Transverse colon (tissue), 4 donors: ENCODE data around the gene PPP2R2C. TPM values are rescaled to one million over a fixed set of nuclear protein-coding genes. Genes with fewer than 3 reads are reported as not detected.
A peak's percentile ranks its signal among the peaks of the same experiment; 100 is the strongest.

Experiments used
- DNase-seq: peaks from one replicate; pipeline ENCODE4 v3.0.0-alpha.2; 2019
- H3K27ac ChIP-seq, 4 donors: fragments of 200-600 bp; sonication (generic); 2 replicates each; pipeline ENCODE4 v1.5.1; 2016 to 2018; ENCODE audit warnings: inconsistent platforms in 4 of 4
- H3K27me3 ChIP-seq: fragments of 200-600 bp; sonication (generic); 2 replicates; pipeline ENCODE4 v1.5.1; 2017; ENCODE audit warnings: inconsistent platforms
- H3K36me3 ChIP-seq, 4 donors: fragments of 200-600 bp; sonication (generic); 2 replicates each; pipeline ENCODE4 v1.5.1; 2017 to 2019; ENCODE audit warnings: inconsistent platforms in 4 of 4
- H3K4me1 ChIP-seq, 4 donors: fragments of 200-600 bp; sonication (generic); 2 replicates each; pipeline ENCODE4 v1.5.1; 2017 to 2020; ENCODE audit warnings: inconsistent platforms in 4 of 4
- H3K4me3 ChIP-seq, 4 donors: fragments of 200-600 bp; sonication (generic); 1 replicate in 1 of 4; 2 replicates in 3 of 4; pipeline versions ENCODE4 v1.5.1 to v1.6.1; 2017 to 2019; ENCODE audit warnings: inconsistent platforms in 4 of 4
- H3K9me3 ChIP-seq, 2 donors: fragments of 200-600 bp; sonication (generic); 2 replicates each; pipeline ENCODE4 v1.5.1; 2017 to 2019; ENCODE audit warnings: inconsistent platforms in 2 of 2
- EP300 ChIP-seq: sonication (generic); formaldehyde crosslinking; IDR thresholded peaks from one replicate; pipeline ENCODE4 v1.6.1; 2017; ENCODE audit warnings: antibody characterized with exemption, low read depth
- POLR2A ChIP-seq: fragments of 450-650 bp; IDR thresholded peaks from one replicate; pipeline ENCODE4 v1.6.1; 2016; ENCODE audit warnings: antibody characterized with exemption, mild to moderate bottlenecking, moderate library complexity
- POLR2AphosphoS5 ChIP-seq, 3 donors: sonication (generic); formaldehyde crosslinking; IDR thresholded peaks; one replicate each; pipeline ENCODE4 v1.6.1; 2016; ENCODE audit warnings: antibody characterized with exemption in 3 of 3
- WGBS, 2 donors: methylation state at CpG; one replicate each; pipeline ENCODE4 v1.1.5; 2018; ENCODE audit warnings: low coverage in 1 of 2; 5-methylcytosine and 5-hydroxymethylcytosine counted together
- in situ Hi-C, 4 donors: fragments of 200-750 bp; cut with MboI; loops; one replicate each; pipeline versions ENCODE4 v1.15.0 to v1.15.1; 2017; ENCODE audit warnings: low sequenced_read_pairs in 3 of 4, low pct_ligation_motif_present in 1 of 4, low pct_unique_long_range_greater_than_20kb in 1 of 4
- intact Hi-C: fragments of 100-400 bp; cut with DNase I; formaldehyde crosslinking; loops from one replicate; pipeline ENCODE4 v1.15.1; 2023; ENCODE audit warnings: low total_unique reads
- total RNA-seq, 4 donors: library from RNA; depleted of rRNA; stranded (reverse); fragments of >200 nt; gene quantifications; one replicate each; pipeline ENCODE4 v1.1.0, GENCODE V29; 2016
- TF ChIP-seq, protein P1 (sequence below), 5 experiments: fragments of 200-600 bp in 3 of 5; fragments of 450-650 bp in 2 of 5; sonication (generic) in 3 of 5; IDR thresholded peaks; 1 replicate in 2 of 5; 2 replicates in 3 of 5; pipeline ENCODE4 v1.5.1; 2016 to 2017; ENCODE audit warnings: antibody characterized with exemption in 5 of 5, inconsistent platforms in 3 of 5, mild to moderate bottlenecking in 2 of 5, moderate library complexity in 1 of 5

The PPP2R2C gene
- total RNA-seq, 4 donors from 2014 or later = 0.27 to 8.8 (median 1.7) TPM

DNA sequence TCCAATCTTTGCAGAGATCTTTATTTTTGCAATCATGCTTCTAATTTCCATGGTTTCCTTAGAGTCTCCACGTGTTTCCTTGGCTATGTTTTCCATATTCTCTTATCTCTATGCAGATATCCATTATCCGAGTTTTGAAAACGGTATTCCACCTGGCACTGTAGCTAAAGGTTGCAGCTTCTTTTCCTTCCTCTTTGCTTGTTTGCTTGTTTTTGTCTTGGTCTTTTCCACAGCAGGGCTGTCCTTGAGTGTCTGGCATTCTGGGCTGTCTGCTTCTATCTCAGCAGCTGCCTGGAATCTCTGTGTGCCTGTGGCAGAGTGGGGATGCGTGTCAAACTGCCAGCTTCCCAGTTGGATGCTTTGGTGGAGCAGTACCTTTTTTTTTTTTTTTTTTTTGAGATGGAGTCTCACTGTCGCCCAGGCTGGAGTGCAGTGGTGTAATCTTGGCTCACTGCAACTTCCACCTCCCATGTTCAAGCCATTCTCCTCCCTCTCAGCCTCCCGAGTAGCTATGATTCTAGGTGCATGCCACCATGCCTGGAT lies 155.9 kb downstream of the PPP2R2C start:
- Histone ChIP-seq H3K4me3 (no peak overlapping the region), H3K9me3 (no peaks in the 10 kb centered on the region), H3K27ac (no peak overlapping the region), H3K36me3 (no peaks in the 10 kb centered on the region), H3K4me1 (no peaks in the 10 kb centered on the region), H3K27me3 (no peaks in the 10 kb centered on the region)
- intact Hi-C loops (no loop called here), in situ Hi-C loops (no loop called here)
- no peak for DNase-seq
- WGBS, 2 donors = 67% methylated on average over 6 of the region's 6 CpGs
- no peak for TF ChIP-seq POLR2A
- no peak for TF ChIP-seq POLR2AphosphoS5 (IDR thresholded peaks at IDR 0.05)
- TF ChIP-seq EP300 = no peak
- TF ChIP-seq, protein P1, sequence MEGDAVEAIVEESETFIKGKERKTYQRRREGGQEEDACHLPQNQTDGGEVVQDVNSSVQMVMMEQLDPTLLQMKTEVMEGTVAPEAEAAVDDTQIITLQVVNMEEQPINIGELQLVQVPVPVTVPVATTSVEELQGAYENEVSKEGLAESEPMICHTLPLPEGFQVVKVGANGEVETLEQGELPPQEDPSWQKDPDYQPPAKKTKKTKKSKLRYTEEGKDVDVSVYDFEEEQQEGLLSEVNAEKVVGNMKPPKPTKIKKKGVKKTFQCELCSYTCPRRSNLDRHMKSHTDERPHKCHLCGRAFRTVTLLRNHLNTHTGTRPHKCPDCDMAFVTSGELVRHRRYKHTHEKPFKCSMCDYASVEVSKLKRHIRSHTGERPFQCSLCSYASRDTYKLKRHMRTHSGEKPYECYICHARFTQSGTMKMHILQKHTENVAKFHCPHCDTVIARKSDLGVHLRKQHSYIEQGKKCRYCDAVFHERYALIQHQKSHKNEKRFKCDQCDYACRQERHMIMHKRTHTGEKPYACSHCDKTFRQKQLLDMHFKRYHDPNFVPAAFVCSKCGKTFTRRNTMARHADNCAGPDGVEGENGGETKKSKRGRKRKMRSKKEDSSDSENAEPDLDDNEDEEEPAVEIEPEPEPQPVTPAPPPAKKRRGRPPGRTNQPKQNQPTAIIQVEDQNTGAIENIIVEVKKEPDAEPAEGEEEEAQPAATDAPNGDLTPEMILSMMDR (IDR thresholded peaks at IDR 0.05) = no peak

DNA sequence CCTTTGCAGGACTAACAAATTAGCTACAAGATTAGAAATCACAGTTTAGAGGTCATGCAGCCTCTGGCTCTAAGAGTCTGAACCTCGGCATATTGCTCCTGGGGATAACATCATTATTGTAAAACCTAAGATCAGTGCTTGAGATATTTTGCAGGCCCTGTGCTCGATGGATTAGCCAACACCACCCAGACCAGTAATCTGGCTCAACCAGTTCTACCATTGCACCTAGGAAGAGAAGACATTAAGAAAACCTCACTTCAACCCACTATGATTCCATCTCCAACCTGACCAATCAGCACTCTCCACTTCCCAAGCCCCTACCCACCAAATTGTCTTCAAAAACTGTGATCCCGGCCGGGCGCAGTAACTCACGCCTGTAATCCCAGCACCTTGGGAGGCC lies 159.2 kb downstream of the PPP2R2C start:
- H3K27me3 ChIP-seq = peaks cover 18% of the 10 kb centered on the region
- DNase-seq = no peak
- WGBS, 2 donors = 80% methylated on average over 6 of the region's 6 CpGs; no CpG with 5 or more reads in 1 of the 2 donors
- in situ Hi-C loops (no loop called here), intact Hi-C loops (no loop called here)
- H3K9me3 ChIP-seq = no peaks in the 10 kb centered on the region
- H3K27ac ChIP-seq = no peak overlapping the region
- H3K4me3 ChIP-seq = no peak overlapping the region
- TF ChIP-seq EP300 (no peak), POLR2AphosphoS5 (IDR thresholded peaks at IDR 0.05) (no peak), POLR2A (no peak)
- TF ChIP-seq, protein P1 (IDR thresholded peaks at IDR 0.05) = no peak
- H3K36me3 ChIP-seq = no peaks in the 10 kb centered on the region
- H3K4me1 ChIP-seq = no peaks in the 10 kb centered on the region

DNA sequence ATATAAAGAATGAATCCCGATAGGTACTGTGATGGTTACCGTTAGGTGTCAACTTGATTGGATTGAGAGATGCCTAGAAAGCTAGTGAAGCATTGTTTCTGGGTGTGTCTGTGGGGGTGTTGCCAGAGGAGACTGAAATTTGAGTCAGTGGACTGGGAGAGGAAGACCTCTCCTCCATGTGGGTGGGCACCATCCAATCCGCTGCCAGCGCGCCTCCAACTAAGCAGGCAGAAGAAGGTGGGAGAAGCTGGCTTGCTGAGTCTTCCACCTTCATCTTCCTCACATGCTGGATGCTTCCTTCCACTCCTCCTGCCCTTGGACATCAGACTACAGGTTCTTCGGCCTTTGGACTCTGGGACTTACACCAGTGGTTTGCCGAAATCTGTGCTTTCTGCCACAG lies 162.6 kb downstream of the PPP2R2C start:
- Histone ChIP-seq H3K9me3 (no peaks in the 10 kb centered on the region), H3K36me3 (no peaks in the 10 kb centered on the region), H3K27me3 (peaks cover 21% of the 10 kb centered on the region), H3K27ac (no peak overlapping the region), H3K4me1 (no peaks in the 10 kb centered on the region), H3K4me3 (peak overlapping the region in 1 of 4 donors; percentile 45)
- in situ Hi-C loops = no loop called here
- intact Hi-C loops = loop anchor here (5.0 kb wide), 1 partner anchor 1778 kb away; no protein-coding TSS in a partner anchor
- TF ChIP-seq POLR2A (no peak), EP300 (no peak)
- DNase-seq = no peak
- 82 to 100% methylated on average over 2 to 7 of the region's 7 CpGs for WGBS, 2 donors

DNA sequence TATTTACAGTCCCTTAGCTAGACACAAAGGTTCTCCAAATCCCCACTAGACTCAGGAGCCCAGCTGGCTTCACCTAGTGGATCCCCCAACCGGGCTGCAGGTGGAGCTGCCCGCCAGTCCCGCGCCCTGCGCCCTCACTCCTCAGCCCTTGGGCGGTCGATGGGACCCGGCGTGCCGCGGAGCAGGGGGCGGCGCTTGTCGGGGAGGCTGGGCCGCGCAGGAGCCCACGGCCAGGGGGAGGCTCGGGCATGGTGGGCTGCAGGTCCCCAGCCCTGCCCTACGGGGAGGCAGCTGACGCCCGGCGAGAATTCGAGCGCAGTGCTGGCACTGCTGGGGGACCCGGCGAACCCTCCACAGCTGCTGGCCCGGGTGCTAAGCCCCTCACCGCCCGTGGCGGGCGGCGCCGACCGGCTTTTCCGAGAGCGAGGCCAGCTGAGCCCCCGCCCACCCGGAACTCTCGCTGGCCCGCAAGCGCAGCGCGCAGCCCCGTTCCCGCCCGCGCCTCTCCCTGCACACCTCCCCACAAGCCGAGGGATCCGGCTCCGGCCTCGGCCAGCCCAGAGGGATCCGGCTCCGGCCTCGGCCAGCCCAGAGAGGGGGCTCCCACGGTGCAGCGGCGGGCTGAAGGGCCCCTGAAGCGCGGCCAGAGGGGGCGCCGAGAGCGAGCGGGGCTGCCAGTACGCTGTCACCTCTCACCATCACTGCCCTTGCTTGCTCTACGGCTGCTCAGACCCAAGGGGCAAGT lies 163.3 kb downstream of the PPP2R2C start:
- Histone ChIP-seq H3K9me3 (no peaks in the 10 kb centered on the region), H3K27ac (peak overlapping the region in 1 of 4 donors; percentile 25), H3K36me3 (no peaks in the 10 kb centered on the region), H3K27me3 (peaks cover 21% of the 10 kb centered on the region), H3K4me3 (peak overlapping the region; percentile 2 to 45 (median 28)), H3K4me1 (no peaks in the 10 kb centered on the region)
- no peak for DNase-seq
- WGBS, 2 donors = 31% methylated on average over 45 of the region's 65 CpGs; no CpG with 5 or more reads in 1 of the 2 donors
- intact Hi-C loops (loop anchor here (5.0 kb wide), 1 partner anchor 1778 kb away; no protein-coding TSS in a partner anchor), in situ Hi-C loops (no loop called here)
- TF ChIP-seq EP300 (no peak), POLR2A (no peak), POLR2AphosphoS5 (IDR thresholded peaks at IDR 0.05) (no peak)
- TF ChIP-seq, protein P1 (IDR thresholded peaks at IDR 0.05) = no peak
